Adrenal gland (tissue), 12 donors: ENCODE measurements around the gene SLC43A2. TPM values are rescaled to one million over a fixed set of nuclear protein-coding genes. Genes with fewer than 3 reads are reported as not detected.

ENCODE experiments used
- DNase-seq, 7 donors: peaks; one replicate each; pipeline ENCODE4 v3.0.0-alpha.2; 2019 to 2020
- H3K27ac ChIP-seq, 5 donors: fragments of 200-600 bp; sonication (generic) in 4 of 5; 1 replicate in 3 of 5; 2 replicates in 2 of 5; pipeline versions ENCODE4 v1.5.1 to v1.8.0; 2016 to 2020; ENCODE audit warnings: mild to moderate bottlenecking in 1 of 5
- H3K27me3 ChIP-seq: fragments of 200-600 bp; 2 replicates; pipeline ENCODE4 v1.8.0; 2021
- H3K36me3 ChIP-seq, 2 donors: fragments of 200-600 bp; replicated peaks in 1 of 2; 1 replicate in 1 of 2; 2 replicates in 1 of 2; pipeline versions ENCODE4 v1.5.1 to v1.8.0; 2018 to 2022
- H3K4me1 ChIP-seq, 2 donors: fragments of 200-600 bp; replicated peaks in 1 of 2; 1 replicate in 1 of 2; 2 replicates in 1 of 2; pipeline versions ENCODE4 v1.5.1 to v1.8.0; 2018 to 2021
- H3K4me3 ChIP-seq, 4 donors: fragments of 200-600 bp; sonication (generic) in 3 of 4; one replicate each; pipeline ENCODE4 v1.5.1; 2016 to 2018
- H3K9me3 ChIP-seq, 3 donors: fragments of 200-600 bp; sonication (generic) in 1 of 3; replicated peaks in 1 of 3; 1 replicate in 2 of 3; 2 replicates in 1 of 3; pipeline versions ENCODE4 v1.5.1 to v1.8.0; 2016 to 2021
- CTCF ChIP-seq, 6 experiments: fragments of 450-650 bp in 4 of 6; fragments of 200-600 bp in 2 of 6; sonication (generic) in 1 of 6; IDR thresholded peaks; 1 replicate in 5 of 6; 2 replicates in 1 of 6; pipeline versions ENCODE4 v1.5.1 to v1.8.0; 2016 to 2021; ENCODE audit warnings: antibody characterized with exemption in 6 of 6, mild to moderate bottlenecking in 2 of 6, moderate library complexity in 1 of 6
- POLR2A ChIP-seq, 2 donors: fragments of 450-650 bp; IDR thresholded peaks; one replicate each; pipeline ENCODE4 v1.6.1; 2017; ENCODE audit warnings: antibody characterized with exemption in 2 of 2, mild to moderate bottlenecking in 2 of 2, moderate library complexity in 1 of 2
- WGBS, 4 donors: extraction: QIAGEN DNeasy Blood & Tissue Kit in 2 of 4; methylation state at CpG; one replicate each; pipeline versions ENCODE4 v1.1.5 to v1.1.7; 2013 to 2017; 5-methylcytosine and 5-hydroxymethylcytosine counted together
- intact Hi-C, 2 donors: fragments of 100-400 bp; cut with DNase I; formaldehyde crosslinking; loops; one replicate each; pipeline versions ENCODE4 v1.14.1 to v1.15.0; 2022 to 2023
- polyA plus RNA-seq, 3 donors: library from polyadenylated mRNA; stranded (reverse); fragments of 200-250 nt in 2 of 3; fragments of 350-450 nt in 1 of 3; fragmentation: Illumina TruSeq in 1 of 3; extraction: RNeasy Lipid Tissue Mini Kit (QIAGEN cat#74804) in 1 of 3; gene quantifications; one replicate each; pipeline ENCODE4 v1.2.3, GENCODE V29; 2013 to 2014
- total RNA-seq, 9 donors: library from RNA; depleted of rRNA in 4 of 9; stranded (reverse); fragments of >200 nt in 4 of 9; fragments of 120-200 nt in 1 of 9; fragmentation: NEBNext Ultra II Directional in 1 of 9; extraction: Animal tissue kit (Norgen Biotek cat#: 25700) in 1 of 9; gene quantifications; one replicate each; pipeline versions ENCODE4 v1.1.0 to v1.2.4, GENCODE V29; 2013 to 2023
- donor health status: healthy with polysubstance abuse.
- donor health status: Bipolar disorder and iron deficiency.
- donor health status: DM: yes; HTN: yes; CAD: no.
- donor health status: DM: no; HTN: no; CAD: no.
- donor health status: DM: no; HTN: no; CAD: no.
- donor health status: DM: yes; HTN: yes; CAD: no.

Gene SLC43A2
- total and polyA plus RNA-seq, 12 donors, result 4.8 to 32.5 (median 15.6) TPM

GRCh38 chr17:1592751-1593629 is 35.6 kb downstream of the SLC43A2 start:
- DNase-seq, result no peak
- Histone ChIP-seq H3K27ac (no peak overlapping the region), H3K4me3 (no peak overlapping the region), H3K27me3 (no peaks in the 10 kb centered on the region), H3K36me3 (peaks cover 0 to 5% of the 10 kb centered on the region in 2 donors), H3K9me3 (no peaks in the 10 kb centered on the region), H3K4me1 (peaks cover 15 to 27% of the 10 kb centered on the region in 2 donors)
- no peak for TF ChIP-seq POLR2A (IDR thresholded peaks at IDR 0.05)
- TF ChIP-seq CTCF (IDR thresholded peaks at IDR 0.05), result no peak
- intact Hi-C loops, result no loop called here
- 60 to 77% (median 73%) methylated on average over 24 to 25 of the region's 25 CpGs for WGBS, 4 donors

- 82 to 92% (median 89%) methylated on average over 3 to 40 of the region's 40 CpGs for WGBS, 4 donors
- Histone ChIP-seq H3K9me3 (no peaks in the 10 kb centered on the region), H3K4me1 (peaks cover 15 to 27% of the 10 kb centered on the region in 2 donors), H3K36me3 (peaks cover 0 to 5% of the 10 kb centered on the region in 2 donors), H3K4me3 (no peak overlapping the region), H3K27ac (peak overlapping the region in 1 of 5 donors; percentile 88), H3K27me3 (no peaks in the 10 kb centered on the region)
- intact Hi-C loops, result no loop called here
- no peak for TF ChIP-seq CTCF (IDR thresholded peaks at IDR 0.05)
- no peak for TF ChIP-seq POLR2A (IDR thresholded peaks at IDR 0.05)
- no peak for DNase-seq
Measured at GRCh38 chr17:1591474-1592090, 37.1 kb downstream of the SLC43A2 start.

- peak overlapping the region; percentile 61 to 88 (median 78) for H3K27ac ChIP-seq
- no peak for DNase-seq
Measured at GRCh38 chr17:1590747-1591473, 37.7 kb downstream of the SLC43A2 start.

More at GRCh38 chr17:1590747-1591473, 37.7 kb downstream of the SLC43A2 start:
- Histone ChIP-seq H3K9me3 (no peaks in the 10 kb centered on the region), H3K36me3 (peaks cover 0 to 8% of the 10 kb centered on the region in 2 donors), H3K4me1 (peaks cover 15 to 27% of the 10 kb centered on the region in 2 donors), H3K27me3 (no peaks in the 10 kb centered on the region), H3K4me3 (no peak overlapping the region)
- TF ChIP-seq POLR2A (IDR thresholded peaks at IDR 0.05) (no peak), CTCF (IDR thresholded peaks at IDR 0.05) (no peak)
- 89 to 92% (median 91%) methylated on average over 12 to 38 of the region's 38 CpGs for WGBS, 4 donors
- intact Hi-C loops, result no loop called here
